ENCODE measurements around the gene TGFB2.

TGFB2 gene

GRCh38 chr1:218425647-218426342 lies 80.7 kb downstream of the TGFB2 start:
- no peak for DNase-seq (ENCODE audit: low read depth)

DNA sequence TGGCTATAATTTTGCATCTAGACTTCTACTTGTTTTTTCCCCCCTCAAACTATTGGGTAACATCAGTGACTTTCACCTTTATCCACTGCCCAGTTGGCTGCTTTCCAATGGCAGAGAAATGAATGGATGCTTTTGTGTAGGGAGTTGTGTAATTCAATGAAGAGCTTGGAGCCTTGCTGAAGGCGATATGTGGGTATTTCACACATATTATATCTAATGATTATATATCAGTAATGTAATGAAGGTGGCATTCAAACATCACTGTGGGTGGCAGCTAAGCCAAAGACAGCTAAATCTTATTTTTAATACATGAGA lies 81.2 kb downstream of the TGFB2 start:
- DNase-seq (ENCODE audit: low read depth): no peak

DNA sequence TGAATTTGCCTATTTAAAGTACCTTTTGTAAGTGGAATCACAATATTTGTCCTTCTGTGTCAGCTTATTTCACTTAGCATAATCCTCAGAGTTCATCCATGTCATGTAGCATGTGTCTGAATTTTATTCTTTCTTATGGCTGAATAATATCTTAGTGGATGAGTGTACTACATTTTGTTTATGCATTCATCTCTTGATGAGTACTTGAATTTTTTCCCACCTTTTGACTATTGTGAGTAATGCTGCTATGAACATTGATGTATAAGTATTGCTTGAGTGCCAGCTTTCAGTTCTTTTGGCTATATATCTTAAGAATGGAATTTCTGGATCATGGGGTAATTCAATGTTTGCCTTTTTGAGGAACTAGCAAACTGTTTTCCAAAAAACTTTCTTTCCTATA lies 84.2 kb downstream of the TGFB2 start:
- no peak for DNase-seq (ENCODE audit: low read depth)

- DNase-seq (ENCODE audit: low read depth): no peak
Measured at GRCh38 chr1:218430346-218430745, 85.2 kb downstream of the TGFB2 start.

DNA sequence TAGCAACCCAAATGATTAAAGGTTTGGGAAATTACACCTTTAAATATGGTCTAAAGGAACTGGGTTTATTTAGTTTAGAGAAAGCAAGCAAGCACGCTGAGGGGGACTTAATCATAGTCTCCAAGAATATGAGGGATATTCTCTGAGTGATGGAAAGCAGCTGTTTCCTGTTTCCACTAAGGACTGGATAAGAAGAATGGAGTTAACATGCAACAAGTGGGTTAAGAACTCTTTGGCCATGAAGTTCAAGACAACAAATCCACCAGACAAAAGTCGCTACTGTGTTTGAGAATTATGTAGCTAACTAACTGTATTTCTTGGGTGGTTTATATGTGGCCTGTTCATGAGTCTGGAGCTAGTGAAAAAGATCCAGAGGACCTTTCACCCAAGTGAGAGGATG lies 85.7 kb downstream of the TGFB2 start:
- DNase-seq (ENCODE audit: low read depth): no peak

DNA sequence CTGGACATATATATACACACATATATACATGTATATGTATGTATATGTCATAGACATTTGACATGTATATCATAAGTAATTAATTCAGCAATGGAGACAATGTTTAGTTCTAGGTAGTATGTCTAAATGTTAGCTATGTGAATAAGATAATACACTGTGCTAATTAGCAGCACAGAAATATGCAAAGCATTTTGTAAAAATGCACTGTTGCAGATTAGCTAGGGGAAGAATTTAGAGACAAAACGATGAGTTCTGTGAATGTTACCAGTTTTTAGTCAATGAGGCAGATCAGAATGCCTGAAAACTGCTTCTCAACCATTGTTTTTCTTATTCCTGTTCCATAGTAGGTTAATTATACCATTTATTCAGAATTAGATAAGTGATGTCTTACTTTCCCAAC lies 86.3 kb downstream of the TGFB2 start:
- DNase-seq (ENCODE audit: low read depth): no peak

GRCh38 chr1:218433744-218434143 lies 88.6 kb downstream of the TGFB2 start:
- no peak for DNase-seq (ENCODE audit: low read depth)

DNA sequence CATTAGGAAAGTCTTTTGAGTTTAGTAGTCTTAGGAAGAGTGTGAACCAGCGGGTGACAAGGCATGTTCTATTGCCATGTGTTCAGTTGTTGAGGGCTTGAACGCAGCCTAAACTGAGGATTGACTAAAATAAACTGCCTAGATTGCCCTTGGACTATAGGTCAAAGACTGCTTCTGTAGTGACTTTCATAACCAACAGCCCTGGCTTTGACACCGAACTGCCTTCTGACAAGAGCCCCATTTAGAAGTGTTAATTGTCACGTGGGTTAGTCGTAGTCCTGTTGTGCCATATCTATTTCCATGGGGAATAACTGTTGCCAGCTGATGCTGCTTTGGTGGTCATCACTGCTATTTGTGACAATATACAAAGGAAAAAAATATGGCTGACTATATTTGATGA lies 90.4 kb downstream of the TGFB2 start:
- no peak for DNase-seq (ENCODE audit: low read depth)

DNA sequence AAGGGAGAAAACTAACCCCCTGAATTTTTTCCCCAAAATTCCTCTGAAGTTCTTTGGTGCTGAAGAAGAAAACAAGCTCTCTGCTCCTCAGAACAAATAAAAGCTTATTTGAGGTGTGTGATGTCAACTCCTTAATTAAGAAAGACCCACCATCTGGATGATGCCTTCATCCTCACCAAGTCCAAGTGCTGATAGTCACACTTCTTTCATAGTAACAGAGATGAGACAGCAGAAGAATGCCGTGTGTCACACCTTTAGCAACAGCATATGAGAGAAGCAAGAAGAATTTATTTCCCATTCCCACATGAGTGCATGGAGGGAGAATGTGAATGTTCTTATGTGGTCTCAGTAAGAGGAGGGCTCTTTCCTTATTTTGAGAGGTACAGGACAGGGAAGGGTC lies 91.2 kb downstream of the TGFB2 start:
- no peak for DNase-seq (ENCODE audit: low read depth)

- no peak for DNase-seq (ENCODE audit: low read depth)
Measured at GRCh38 chr1:218436997-218437396, 91.9 kb downstream of the TGFB2 start.

DNA sequence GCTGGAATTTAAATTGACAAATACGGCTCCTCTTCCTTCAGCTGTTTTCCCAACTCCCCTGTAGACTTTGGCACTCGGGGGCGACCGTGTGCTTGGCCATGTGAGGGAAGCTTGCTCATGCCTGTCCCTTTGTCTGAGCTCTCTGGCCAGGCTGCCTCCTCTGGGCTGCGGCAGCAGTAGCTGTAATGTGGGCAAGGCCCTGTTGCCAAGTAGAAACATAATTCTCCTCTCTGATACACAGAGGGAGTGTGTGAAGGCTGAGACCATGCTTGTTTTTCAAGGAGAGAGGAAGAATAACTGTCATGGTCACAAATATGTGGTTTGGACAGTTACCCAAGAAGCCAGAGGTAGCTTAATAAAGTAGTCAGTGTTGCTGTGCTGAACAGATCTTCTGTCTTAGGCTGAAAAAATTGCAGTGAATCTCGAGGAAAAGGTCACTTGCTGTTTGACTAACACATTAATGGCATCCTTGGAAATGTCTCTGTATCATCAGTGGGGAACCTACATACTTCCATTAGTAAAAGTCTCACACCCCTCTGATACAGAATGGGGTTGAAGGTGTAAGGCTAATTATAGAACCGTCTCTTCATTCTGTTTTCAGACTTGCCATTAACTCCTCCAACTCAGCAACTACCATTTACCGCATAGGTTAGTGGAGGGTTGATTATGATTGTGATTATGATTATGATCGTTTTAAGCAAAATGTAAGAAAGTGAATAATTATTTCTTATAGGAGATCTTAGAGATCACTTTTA lies 94.6 kb downstream of the TGFB2 start:
- DNase-seq (ENCODE audit: low read depth): no peak

DNA sequence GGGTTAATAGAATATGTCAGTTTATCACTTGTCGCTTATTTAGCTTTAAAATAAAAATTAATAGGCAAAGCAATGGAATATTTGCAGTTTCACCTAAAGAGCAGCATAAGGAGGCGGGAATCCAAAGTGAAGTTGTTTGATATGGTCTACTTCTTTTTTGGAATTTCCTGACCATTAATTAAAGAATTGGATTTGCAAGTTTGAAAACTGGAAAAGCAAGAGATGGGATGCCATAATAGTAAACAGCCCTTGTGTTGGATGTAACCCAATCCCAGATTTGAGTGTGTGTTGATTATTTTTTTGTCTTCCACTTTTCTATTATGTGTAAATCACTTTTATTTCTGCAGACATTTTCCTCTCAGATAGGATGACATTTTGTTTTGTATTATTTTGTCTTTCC lies 98.1 kb downstream of the TGFB2 start:
- no peak for DNase-seq (ENCODE audit: low read depth)

- DNase-seq (ENCODE audit: low read depth): no peak
Measured at GRCh38 chr1:218444173-218444572, 99.0 kb downstream of the TGFB2 start.

GRCh38 chr1:218444588-218444987 lies 99.5 kb downstream of the TGFB2 start:
- no peak for DNase-seq (ENCODE audit: low read depth)

DNA sequence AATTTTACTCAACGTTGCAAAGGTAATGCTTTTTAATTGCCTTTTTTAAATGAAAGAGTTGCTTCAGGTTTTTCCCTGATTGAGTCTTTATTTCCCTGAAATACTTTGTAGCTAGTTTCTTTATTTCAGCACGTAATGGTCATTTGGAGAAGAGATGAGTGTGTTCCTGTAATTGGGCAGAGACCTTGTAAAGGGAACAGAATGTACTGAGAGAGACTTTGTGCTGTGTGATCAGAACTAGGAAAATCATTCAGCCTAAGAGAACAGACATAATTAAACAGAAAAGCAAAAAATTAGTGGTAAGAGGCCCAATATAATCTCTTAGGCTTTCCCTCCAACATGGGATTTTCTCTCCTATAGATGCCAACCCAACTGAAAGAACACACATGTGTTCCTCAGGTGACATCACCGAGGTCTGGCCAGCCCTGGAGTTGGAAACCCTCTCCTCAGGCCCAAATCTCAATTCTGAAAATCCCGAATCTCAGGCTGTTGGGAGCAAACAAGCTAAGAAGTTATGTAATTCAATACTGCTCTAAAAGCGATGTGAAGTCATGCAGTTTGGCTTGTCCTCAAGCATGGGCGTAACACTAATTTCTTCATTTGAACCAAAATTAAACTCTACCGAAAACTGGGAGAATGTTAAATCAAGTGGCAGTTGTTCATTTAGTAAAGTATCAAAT lies 102.0 kb downstream of the TGFB2 start:
- no peak for DNase-seq (ENCODE audit: low read depth)

GRCh38 chr1:218451415-218451814 lies 106.3 kb downstream of the TGFB2 start:
- DNase-seq (ENCODE audit: low read depth): no peak

DNA sequence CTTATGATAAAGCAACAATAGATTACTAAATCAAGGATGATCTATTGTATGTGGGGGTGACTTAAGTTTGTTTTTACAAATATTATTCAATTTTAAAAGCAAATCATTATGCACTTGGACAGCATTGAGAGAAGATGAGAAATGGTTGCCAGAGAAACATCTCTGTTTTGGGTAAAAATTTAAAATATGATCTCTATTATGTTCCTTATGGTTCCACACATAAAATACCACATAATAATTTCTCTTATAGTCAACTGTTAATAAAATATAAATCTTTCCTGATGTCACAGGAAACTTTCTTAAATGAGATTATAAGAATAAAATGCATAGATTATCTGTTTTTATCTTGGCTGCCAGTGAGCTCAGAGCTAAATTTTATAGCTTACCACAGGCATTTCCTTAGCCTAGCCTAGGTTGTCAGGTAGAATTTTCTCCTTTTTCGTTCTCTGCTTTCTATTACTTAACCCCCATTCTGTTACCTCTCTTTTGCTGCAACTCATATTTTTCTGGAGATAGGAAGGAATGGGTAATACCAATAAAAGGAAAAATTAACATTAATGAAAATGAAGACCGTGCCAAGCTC lies 109.7 kb downstream of the TGFB2 start:
- DNase-seq (ENCODE audit: low read depth): no peak

DNA sequence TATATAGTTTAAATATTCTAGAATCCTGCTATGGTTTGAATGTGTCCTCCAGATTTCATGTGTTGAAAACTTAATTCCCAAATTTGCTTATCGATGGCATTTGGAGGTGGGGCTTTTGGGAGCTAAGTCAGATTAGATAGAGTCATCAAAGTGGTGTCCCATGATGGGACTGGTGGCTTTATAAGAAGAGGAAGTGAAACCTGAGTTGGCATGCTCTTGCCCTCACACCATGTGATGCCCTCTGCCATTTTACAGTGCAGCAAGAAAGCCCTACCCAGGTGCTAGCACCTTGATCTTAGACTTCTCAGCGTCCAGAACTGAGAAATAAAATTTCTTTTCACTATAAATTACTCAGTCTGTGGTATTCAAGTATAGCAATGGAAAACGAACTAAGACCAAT lies 111.3 kb downstream of the TGFB2 start:
- no peak for DNase-seq (ENCODE audit: low read depth)

GRCh38 chr1:218459450-218459849 lies 114.3 kb downstream of the TGFB2 start:
- no peak for DNase-seq (ENCODE audit: low read depth)

DNA sequence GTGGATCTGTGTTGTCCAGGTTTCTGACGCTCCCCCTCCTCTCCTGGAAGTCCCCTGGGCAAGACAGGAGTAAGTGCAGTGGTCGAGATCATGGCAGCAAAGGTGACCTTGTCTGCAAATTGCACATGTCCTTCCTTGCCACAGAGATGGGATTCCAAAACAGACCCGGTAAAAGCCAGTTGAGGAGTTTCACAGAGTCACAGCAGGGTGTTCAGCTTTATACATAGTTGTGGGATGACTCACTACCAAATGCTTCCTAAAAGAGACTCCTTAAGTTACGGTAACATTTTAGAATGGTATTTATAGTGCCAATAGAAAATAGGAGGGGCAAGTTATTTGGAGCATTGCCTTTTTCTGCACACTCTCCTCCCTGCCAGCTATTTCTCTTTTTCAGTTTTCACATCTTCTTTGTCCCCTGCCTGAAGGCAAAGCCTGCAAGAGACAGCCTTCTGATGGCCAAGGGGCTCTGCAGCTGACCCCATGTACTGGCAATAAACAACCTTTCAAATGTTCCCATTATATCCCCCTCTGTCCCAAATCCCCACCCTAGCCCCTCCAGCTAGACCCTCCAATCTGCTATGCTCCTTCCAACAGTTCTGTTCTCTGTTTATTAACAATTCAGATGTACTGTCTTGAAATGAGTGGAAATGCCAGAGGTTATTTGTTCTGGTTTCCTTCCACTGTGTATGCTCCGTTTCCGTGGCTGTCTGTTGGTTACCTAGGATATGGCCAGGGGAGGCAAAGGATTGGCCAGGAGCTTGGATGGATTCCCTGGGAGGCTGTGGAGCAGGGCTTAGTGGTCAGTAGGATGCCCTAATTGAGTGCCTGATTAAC lies 115.0 kb downstream of the TGFB2 start:
- no peak for DNase-seq (ENCODE audit: low read depth)

DNA sequence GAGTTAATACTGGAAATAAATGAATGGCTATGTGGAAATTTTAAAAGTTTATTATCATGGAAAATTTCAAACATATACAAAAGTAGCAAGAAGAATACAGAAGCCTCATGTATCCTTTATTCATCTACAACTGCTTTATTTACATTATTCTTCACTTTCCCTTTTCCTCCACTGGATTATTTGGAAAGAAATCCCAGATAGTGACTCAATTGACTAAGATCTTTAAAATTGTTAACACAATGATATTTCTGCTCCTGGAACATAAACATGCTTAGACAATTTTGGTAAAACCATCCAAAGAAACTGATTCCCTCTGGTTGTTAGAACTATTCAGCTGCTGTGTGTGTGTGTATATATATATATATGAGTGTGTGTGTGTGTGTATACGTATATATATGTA lies 116.2 kb downstream of the TGFB2 start:
- no peak for DNase-seq (ENCODE audit: low read depth)

- no peak for DNase-seq (ENCODE audit: low read depth)
Measured at GRCh38 chr1:218462116-218462515, 117.0 kb downstream of the TGFB2 start.
